ENCODE data around the gene ATG4D.

- no peak for TF ChIP-seq CTCF (IDR thresholded peaks at IDR 0.05)
- TF ChIP-seq POLR2A (IDR thresholded peaks at IDR 0.05), result no peak
These were observed 58.3 kb downstream of the ATG4D start for GRCh38 chr19:10601999-10602329.
